Measurements from ENCODE around the gene TMEM138. TPM values are rescaled to one million over a fixed set of nuclear protein-coding genes. Genes with fewer than 3 reads are reported as not detected.

TMEM138 gene
- total and polyA plus RNA-seq, 8 donors: 10.8 to 39.2 (median 14.3) TPM

DNA sequence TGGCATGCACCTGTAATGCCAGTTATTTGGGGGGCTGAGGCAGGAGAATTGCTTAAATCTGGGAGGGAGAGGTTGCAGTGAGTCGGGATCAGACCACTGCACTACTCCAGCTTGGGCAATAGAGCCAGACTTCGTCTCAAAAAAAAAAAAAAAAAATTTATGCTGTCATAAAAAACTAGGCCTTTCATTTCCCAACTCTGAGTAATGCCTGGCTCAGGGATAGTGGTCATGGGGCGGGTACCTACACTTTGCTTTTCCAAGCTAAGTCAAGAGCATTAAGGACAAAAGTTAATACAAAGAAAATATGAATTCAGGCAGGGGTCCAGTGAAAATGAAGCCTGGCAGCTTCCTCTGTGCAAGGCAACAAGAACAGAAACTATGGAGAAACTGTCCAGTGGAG lies 51.3 kb downstream of the TMEM138 start:
- FAIRE-seq: no peak

DNA sequence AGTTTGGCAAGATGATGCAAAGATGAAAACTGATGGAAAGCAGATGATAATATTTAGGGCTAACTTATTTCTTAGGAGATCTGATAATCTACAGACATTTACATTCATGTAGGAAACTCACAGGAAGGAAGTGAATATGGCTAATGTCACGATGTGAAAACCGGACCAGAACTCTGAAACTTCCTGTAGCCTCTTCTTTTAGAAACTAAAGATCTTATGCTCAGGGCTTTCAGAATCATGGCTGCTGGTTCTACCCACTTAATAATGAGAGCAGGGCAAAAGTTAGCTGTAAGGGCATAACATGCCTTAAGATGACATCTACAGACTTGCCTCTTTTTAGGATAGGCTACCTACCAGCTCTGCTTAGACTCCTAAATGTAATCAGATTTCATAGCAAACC lies 52.4 kb downstream of the TMEM138 start:
- WGBS, 2 donors: 92 to 94% methylated on average over 2 of the region's 2 CpGs
- H3K4me1 ChIP-seq: peaks cover 5% of the 10 kb centered on the region in 3 donors
- DNase-seq: no peak
- H3K4me3 ChIP-seq: no peak overlapping the region
- peaks cover 7 to 89% (median 56%) of the 10 kb centered on the region in 3 donors for H3K36me3 ChIP-seq
- H3K27me3 ChIP-seq: no peaks in the 10 kb centered on the region
- no peaks in the 10 kb centered on the region for H3K9me3 ChIP-seq
- intact Hi-C loops (cut with DNase I): no loop called here
- TF ChIP-seq, protein P1, sequence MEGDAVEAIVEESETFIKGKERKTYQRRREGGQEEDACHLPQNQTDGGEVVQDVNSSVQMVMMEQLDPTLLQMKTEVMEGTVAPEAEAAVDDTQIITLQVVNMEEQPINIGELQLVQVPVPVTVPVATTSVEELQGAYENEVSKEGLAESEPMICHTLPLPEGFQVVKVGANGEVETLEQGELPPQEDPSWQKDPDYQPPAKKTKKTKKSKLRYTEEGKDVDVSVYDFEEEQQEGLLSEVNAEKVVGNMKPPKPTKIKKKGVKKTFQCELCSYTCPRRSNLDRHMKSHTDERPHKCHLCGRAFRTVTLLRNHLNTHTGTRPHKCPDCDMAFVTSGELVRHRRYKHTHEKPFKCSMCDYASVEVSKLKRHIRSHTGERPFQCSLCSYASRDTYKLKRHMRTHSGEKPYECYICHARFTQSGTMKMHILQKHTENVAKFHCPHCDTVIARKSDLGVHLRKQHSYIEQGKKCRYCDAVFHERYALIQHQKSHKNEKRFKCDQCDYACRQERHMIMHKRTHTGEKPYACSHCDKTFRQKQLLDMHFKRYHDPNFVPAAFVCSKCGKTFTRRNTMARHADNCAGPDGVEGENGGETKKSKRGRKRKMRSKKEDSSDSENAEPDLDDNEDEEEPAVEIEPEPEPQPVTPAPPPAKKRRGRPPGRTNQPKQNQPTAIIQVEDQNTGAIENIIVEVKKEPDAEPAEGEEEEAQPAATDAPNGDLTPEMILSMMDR (IDR thresholded peaks at IDR 0.05): no peak
- H3K27ac ChIP-seq: no peak overlapping the region
- no peak for ATAC-seq
- FAIRE-seq: no peak

More for the DNA sequence above, 51.3 kb downstream of the TMEM138 start:
- Histone ChIP-seq H3K27ac (no peak overlapping the region), H3K27me3 (no peaks in the 10 kb centered on the region), H3K9me3 (no peaks in the 10 kb centered on the region), H3K36me3 (peaks cover 3 to 89% (median 48%) of the 10 kb centered on the region in 3 donors), H3K4me1 (peaks cover 5% of the 10 kb centered on the region in 3 donors), H3K4me3 (no peak overlapping the region)
- TF ChIP-seq, protein P1 (IDR thresholded peaks at IDR 0.05): no peak
- no peak for ATAC-seq
- DNase-seq: no peak
- 82 to 84% methylated on average over 3 of the region's 3 CpGs for WGBS, 2 donors
- intact Hi-C loops (cut with DNase I): no loop called here

DNA sequence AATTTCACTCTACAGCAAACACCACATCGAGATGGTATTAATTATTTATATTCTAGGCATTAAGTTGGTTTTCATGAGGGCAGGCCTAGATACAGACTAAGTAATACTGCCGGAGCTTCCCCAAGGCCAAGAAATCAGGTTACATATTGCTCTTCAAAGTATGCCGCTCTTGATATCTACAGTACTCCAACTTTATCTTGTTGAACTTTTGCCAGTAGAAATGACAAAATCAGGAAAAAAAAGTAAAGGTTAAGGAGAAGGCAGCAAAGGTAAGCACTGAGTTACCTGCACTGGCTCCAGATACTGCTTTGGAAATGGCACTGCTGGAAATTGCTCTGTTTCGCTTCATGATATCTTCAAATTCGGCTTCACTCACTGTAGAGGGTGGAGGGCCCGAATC lies 53.2 kb downstream of the TMEM138 start:
- TF ChIP-seq, protein P1 (IDR thresholded peaks at IDR 0.05): no peak
- ATAC-seq (peak in 3 of 4 donors; percentile 39 to 72 (median 68)), FAIRE-seq (no peak), DNase-seq (no peak)
- H3K9me3 ChIP-seq: no peaks in the 10 kb centered on the region
- intact Hi-C loops (cut with DNase I): no loop called here
- H3K36me3 ChIP-seq: peaks cover 6 to 87% (median 58%) of the 10 kb centered on the region in 3 donors
- no peak overlapping the region for H3K27ac ChIP-seq
- H3K4me3 ChIP-seq: no peak overlapping the region
- WGBS, 2 donors: 49 to 56% methylated on average over 6 of the region's 6 CpGs
- H3K27me3 ChIP-seq: no peaks in the 10 kb centered on the region
- peaks cover 5% of the 10 kb centered on the region in 3 donors for H3K4me1 ChIP-seq

DNA sequence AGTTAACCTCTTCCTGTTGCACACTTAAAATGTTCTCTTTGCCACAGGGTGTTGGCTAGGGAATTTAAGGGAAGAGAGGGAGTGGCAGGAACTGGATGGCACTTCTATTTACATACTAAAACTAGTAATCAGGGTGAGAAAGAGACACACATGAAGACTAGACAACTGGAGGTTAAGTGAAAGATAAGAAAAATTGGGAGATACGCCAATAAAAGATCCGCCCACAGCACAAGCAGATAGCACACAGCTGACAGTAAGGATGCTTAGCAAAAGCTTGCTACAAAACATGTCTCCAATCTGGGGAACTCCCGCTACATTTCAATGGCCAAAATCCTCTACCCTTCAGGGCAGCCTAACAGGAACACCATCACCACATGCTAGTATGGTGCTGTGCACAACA lies 54.8 kb downstream of the TMEM138 start:
- intact Hi-C loops (cut with DNase I): no loop called here
- DNase-seq (no peak), ATAC-seq (no peak), FAIRE-seq (no peak)
- TF ChIP-seq, protein P1 (IDR thresholded peaks at IDR 0.05): no peak
- Histone ChIP-seq H3K4me1 (peaks cover 5% of the 10 kb centered on the region in 3 donors), H3K36me3 (peaks cover 12 to 83% (median 54%) of the 10 kb centered on the region in 3 donors), H3K4me3 (no peak overlapping the region), H3K27me3 (no peaks in the 10 kb centered on the region), H3K27ac (no peak overlapping the region), H3K9me3 (no peaks in the 10 kb centered on the region)
- 76 to 78% methylated on average over 3 of the region's 3 CpGs for WGBS, 2 donors

DNA sequence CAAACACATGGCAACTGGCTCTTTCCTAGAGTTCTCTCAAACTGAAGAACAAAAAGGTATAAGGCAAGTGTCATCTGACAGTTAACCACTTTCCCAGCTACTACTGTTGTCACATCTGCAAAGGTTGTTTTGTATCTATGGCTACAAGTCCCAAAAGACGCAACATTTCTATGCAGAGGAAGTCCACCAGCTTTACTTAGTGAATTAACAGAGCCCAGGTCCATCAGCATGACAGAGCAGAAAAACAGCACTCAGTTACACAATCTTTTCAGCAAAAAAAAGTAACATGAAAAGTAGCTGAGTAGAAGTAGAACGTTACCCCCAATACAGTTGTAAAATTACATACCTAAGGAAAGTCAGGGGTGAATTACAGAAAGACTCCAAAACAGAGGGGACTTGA lies 55.5 kb downstream of the TMEM138 start:
- no peak overlapping the region for H3K4me3 ChIP-seq
- 70 to 75% methylated on average over 2 of the region's 2 CpGs for WGBS, 2 donors
- FAIRE-seq: no peak
- intact Hi-C loops (cut with DNase I): no loop called here
- H3K4me1 ChIP-seq: peaks cover 5% of the 10 kb centered on the region in 3 donors
- H3K9me3 ChIP-seq: no peaks in the 10 kb centered on the region
- DNase-seq: no peak
- no peak for ATAC-seq
- peaks cover 12 to 82% (median 51%) of the 10 kb centered on the region in 3 donors for H3K36me3 ChIP-seq
- no peak overlapping the region for H3K27ac ChIP-seq
- H3K27me3 ChIP-seq: no peaks in the 10 kb centered on the region
- TF ChIP-seq, protein P1 (IDR thresholded peaks at IDR 0.05): no peak
